SK-N-SH treated with all-trans-retinoic acid at 6 μM for 48 hours (cell line): ENCODE results near the gene GPR75.

Source experiments
- ATAC-seq: fragments of 200-7000 bp; cut with Tn5 transposase; 3 replicates; pipeline ENCODE4 v1.9.1; 2020; ENCODE audit warnings: mild to moderate bottlenecking, moderate library complexity
- ARNTL ChIP-seq: fragments of 450-650 bp; formaldehyde crosslinking; IDR thresholded peaks from 2 replicates; pipeline ENCODE4 v1.5.0; 2020; ENCODE audit warnings: low read depth, mild to moderate bottlenecking, moderate library complexity, borderline replicate concordance
- BACH2 ChIP-seq: fragments of 250-450 bp; sonication (Bioruptor Pico); IDR thresholded peaks from 2 replicates; pipeline ENCODE4 v1.9.0; 2021; ENCODE audit warnings: mild to moderate bottlenecking, borderline replicate concordance
- CSDC2 ChIP-seq: fragments of 250-450 bp; sonication (Bioruptor Pico); IDR thresholded peaks from 2 replicates; pipeline ENCODE4 v1.5.0; 2020; ENCODE audit warnings: mild to moderate bottlenecking, moderate library complexity
- ESRRG ChIP-seq: fragments of 250-450 bp; sonication (Bioruptor Pico); IDR thresholded peaks from 2 replicates; pipeline ENCODE4 v1.6.1; 2021; ENCODE audit warnings: mild to moderate bottlenecking
- GLIS3 ChIP-seq: fragments of 250-450 bp; sonication (Bioruptor Pico); IDR thresholded peaks from 2 replicates; pipeline ENCODE4 v1.5.0; 2020; ENCODE audit warnings: mild to moderate bottlenecking, moderate library complexity
- ISL1 ChIP-seq: fragments of 250-450 bp; sonication (Bioruptor Pico); IDR thresholded peaks from 2 replicates; pipeline ENCODE4 v2.1.2; 2022; ENCODE audit warnings: mild to moderate bottlenecking, moderate library complexity
- OSR1 ChIP-seq: fragments of 250-450 bp; sonication (Bioruptor Pico); IDR thresholded peaks from 2 replicates; pipeline ENCODE4 v1.8.0; 2022; ENCODE audit warnings: moderate library complexity, mild to moderate bottlenecking, inconsistent platforms
- PPARA ChIP-seq: fragments of 250-450 bp; sonication (Bioruptor Pico); IDR thresholded peaks from 2 replicates; pipeline ENCODE4 v1.5.0; 2020; ENCODE audit warnings: mild to moderate bottlenecking, borderline replicate concordance
- RARB ChIP-seq: fragments of 250-450 bp; sonication (Bioruptor Pico); IDR thresholded peaks from 2 replicates; pipeline ENCODE4 v1.8.0; 2021; ENCODE audit warnings: mild to moderate bottlenecking, moderate library complexity
- SNAI2 ChIP-seq: fragments of 250-450 bp; sonication (Bioruptor Pico); IDR thresholded peaks from 2 replicates; pipeline ENCODE4 v1.5.0; 2020; ENCODE audit warnings: mild to moderate bottlenecking, moderate library complexity
- TCF4 ChIP-seq: fragments of 250-450 bp; sonication (Bioruptor Pico); IDR thresholded peaks from 2 replicates; pipeline ENCODE4 v1.8.0; 2021; ENCODE audit warnings: mild to moderate bottlenecking, moderate library complexity, borderline replicate concordance
- TOX ChIP-seq: fragments of 250-450 bp; sonication (Bioruptor Pico); IDR thresholded peaks from 2 replicates; pipeline ENCODE4 v1.8.0; 2021; ENCODE audit warnings: mild to moderate bottlenecking, moderate library complexity, borderline replicate concordance
- TSHZ2 ChIP-seq: fragments of 250-450 bp; sonication (Bioruptor Pico); IDR thresholded peaks from 2 replicates; pipeline ENCODE4 v1.5.0; 2020; ENCODE audit warnings: mild to moderate bottlenecking, moderate library complexity
- ZC3H10 ChIP-seq: fragments of 250-450 bp; sonication (Bioruptor Pico); IDR thresholded peaks from 2 replicates; pipeline ENCODE4 v1.5.1; 2021; ENCODE audit warnings: mild to moderate bottlenecking, moderate library complexity
- ZFP30 ChIP-seq: fragments of 450-650 bp; formaldehyde crosslinking; IDR thresholded peaks from 2 replicates; pipeline ENCODE4 v1.5.0; 2022; ENCODE audit warnings: mild to moderate bottlenecking, moderate library complexity
- ZNF565 ChIP-seq: fragments of 450-650 bp; formaldehyde crosslinking; conservative IDR thresholded peaks from 2 replicates; pipeline ENCODE4 v1.5.0; 2020; ENCODE audit warnings: low read depth, mild to moderate bottlenecking, moderate library complexity
- ZNF70 ChIP-seq: fragments of 450-650 bp; formaldehyde crosslinking; IDR thresholded peaks from 2 replicates; pipeline ENCODE4 v1.5.0; 2020; ENCODE audit warnings: mild to moderate bottlenecking, moderate library complexity
- ZNF8 ChIP-seq: fragments of 450-650 bp; formaldehyde crosslinking; IDR thresholded peaks from 2 replicates; pipeline ENCODE4 v1.5.0; 2020; ENCODE audit warnings: mild to moderate bottlenecking, moderate library complexity
- TF ChIP-seq, protein P1 (sequence below): fragments of 250-450 bp; sonication (Bioruptor Pico); IDR thresholded peaks from 2 replicates; pipeline ENCODE4 v1.8.0; 2021; ENCODE audit warnings: low read depth, mild to moderate bottlenecking, moderate library complexity, borderline replicate concordance
- TF ChIP-seq, protein P2 (sequence below): fragments of 250-450 bp; sonication (Bioruptor Pico); IDR thresholded peaks from 2 replicates; pipeline ENCODE4 v1.5.1; 2021; ENCODE audit warnings: mild to moderate bottlenecking, moderate library complexity
- TF ChIP-seq, protein P3 (sequence below): fragments of 250-450 bp; sonication (Bioruptor Pico); IDR thresholded peaks from 2 replicates; pipeline ENCODE4 v1.5.1; 2020; ENCODE audit warnings: low read depth, mild to moderate bottlenecking, moderate library complexity

GPR75 gene

GRCh38 chr2:53818854-53819435 lies 40.8 kb downstream of the GPR75 start:
- TF ChIP-seq ARNTL (CRISPR knock-in tag), result no peak
- TF ChIP-seq, protein P1, sequence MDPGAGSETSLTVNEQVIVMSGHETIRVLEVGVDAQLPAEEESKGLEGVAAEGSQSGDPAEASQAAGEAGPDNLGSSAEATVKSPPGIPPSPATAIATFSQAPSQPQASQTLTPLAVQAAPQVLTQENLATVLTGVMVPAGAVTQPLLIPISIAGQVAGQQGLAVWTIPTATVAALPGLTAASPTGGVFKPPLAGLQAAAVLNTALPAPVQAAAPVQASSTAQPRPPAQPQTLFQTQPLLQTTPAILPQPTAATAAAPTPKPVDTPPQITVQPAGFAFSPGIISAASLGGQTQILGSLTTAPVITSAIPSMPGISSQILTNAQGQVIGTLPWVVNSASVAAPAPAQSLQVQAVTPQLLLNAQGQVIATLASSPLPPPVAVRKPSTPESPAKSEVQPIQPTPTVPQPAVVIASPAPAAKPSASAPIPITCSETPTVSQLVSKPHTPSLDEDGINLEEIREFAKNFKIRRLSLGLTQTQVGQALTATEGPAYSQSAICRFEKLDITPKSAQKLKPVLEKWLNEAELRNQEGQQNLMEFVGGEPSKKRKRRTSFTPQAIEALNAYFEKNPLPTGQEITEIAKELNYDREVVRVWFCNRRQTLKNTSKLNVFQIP (CRISPR knock-in tag), result no peak
- TF ChIP-seq ZNF565, result no peak
- no peak for TF ChIP-seq TOX (CRISPR knock-in tag)
- no peak for TF ChIP-seq ZNF70 (CRISPR knock-in tag)
- TF ChIP-seq CSDC2 (CRISPR knock-in tag), result no peak
- no peak for TF ChIP-seq OSR1 (CRISPR knock-in tag)
- no peak for TF ChIP-seq ZNF8 (CRISPR knock-in tag)
- no peak for TF ChIP-seq ESRRG (CRISPR knock-in tag)
- no peak for TF ChIP-seq TSHZ2
- no peak for TF ChIP-seq ZC3H10 (CRISPR knock-in tag)
- no peak for TF ChIP-seq BACH2 (CRISPR knock-in tag)
- TF ChIP-seq ISL1 (CRISPR knock-in tag), result no peak
- TF ChIP-seq SNAI2 (CRISPR knock-in tag), result no peak
- no peak for TF ChIP-seq GLIS3 (CRISPR knock-in tag)
- TF ChIP-seq, protein P2, sequence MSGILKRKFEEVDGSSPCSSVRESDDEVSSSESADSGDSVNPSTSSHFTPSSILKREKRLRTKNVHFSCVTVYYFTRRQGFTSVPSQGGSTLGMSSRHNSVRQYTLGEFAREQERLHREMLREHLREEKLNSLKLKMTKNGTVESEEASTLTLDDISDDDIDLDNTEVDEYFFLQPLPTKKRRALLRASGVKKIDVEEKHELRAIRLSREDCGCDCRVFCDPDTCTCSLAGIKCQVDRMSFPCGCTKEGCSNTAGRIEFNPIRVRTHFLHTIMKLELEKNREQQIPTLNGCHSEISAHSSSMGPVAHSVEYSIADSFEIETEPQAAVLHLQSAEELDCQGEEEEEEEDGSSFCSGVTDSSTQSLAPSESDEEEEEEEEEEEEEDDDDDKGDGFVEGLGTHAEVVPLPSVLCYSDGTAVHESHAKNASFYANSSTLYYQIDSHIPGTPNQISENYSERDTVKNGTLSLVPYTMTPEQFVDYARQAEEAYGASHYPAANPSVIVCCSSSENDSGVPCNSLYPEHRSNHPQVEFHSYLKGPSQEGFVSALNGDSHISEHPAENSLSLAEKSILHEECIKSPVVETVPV (CRISPR knock-in tag), result no peak
- no peak for TF ChIP-seq ZFP30
- TF ChIP-seq, protein P3, sequence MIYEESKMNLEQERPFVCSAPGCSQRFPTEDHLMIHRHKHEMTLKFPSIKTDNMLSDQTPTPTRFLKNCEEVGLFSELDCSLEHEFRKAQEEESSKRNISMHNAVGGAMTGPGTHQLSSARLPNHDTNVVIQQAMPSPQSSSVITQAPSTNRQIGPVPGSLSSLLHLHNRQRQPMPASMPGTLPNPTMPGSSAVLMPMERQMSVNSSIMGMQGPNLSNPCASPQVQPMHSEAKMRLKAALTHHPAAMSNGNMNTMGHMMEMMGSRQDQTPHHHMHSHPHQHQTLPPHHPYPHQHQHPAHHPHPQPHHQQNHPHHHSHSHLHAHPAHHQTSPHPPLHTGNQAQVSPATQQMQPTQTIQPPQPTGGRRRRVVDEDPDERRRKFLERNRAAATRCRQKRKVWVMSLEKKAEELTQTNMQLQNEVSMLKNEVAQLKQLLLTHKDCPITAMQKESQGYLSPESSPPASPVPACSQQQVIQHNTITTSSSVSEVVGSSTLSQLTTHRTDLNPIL, result no peak
- ATAC-seq, result no peak

DNA sequence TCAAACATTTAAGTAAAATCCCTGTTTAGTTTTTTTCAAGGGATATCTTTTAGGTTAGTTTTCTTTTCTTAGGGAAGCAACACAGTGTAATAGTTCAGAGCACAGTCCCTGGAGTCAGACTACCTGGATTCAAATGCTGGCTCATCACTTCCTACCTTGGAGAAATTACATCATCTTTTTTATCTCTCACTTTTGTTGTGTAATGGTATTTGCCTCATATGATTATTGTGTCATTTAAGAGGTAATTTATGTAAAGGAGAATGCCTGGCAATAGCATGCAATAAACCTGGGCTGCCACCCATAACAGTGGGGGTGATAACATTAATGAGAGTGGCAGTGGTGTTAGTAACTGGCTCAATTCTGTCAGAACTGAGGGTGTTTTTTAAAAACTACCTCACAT lies 46.6 kb downstream of the GPR75 start:
- ATAC-seq, result no peak
- TF ChIP-seq ZNF70 (CRISPR knock-in tag) (no peak), RARB (CRISPR knock-in tag) (no peak), GLIS3 (CRISPR knock-in tag) (no peak), SNAI2 (CRISPR knock-in tag) (no peak), OSR1 (CRISPR knock-in tag) (no peak), ZC3H10 (CRISPR knock-in tag) (no peak), ISL1 (CRISPR knock-in tag) (no peak), PPARA (CRISPR knock-in tag) (no peak), ESRRG (CRISPR knock-in tag) (no peak), CSDC2 (CRISPR knock-in tag) (no peak), TOX (CRISPR knock-in tag) (no peak), TCF4 (CRISPR knock-in tag) (no peak), ZNF565 (no peak), TSHZ2 (no peak)
- TF ChIP-seq, protein P3, result no peak
